Measurements from ENCODE around the gene AIM2.

Gene AIM2

GRCh38 chr1:159015440-159015909 lies 61.1 kb downstream of the AIM2 start:
- no peak for DNase-seq (ENCODE audit: low read depth)

GRCh38 chr1:159014851-159015250 lies 61.7 kb downstream of the AIM2 start:
- DNase-seq (ENCODE audit: low read depth) = no peak

- no peak for DNase-seq (ENCODE audit: low read depth)
Observed at GRCh38 chr1:159014003-159014571, 62.5 kb downstream of the AIM2 start.

- no peak for DNase-seq (ENCODE audit: low read depth)
Observed at GRCh38 chr1:159012495-159012894, 64.1 kb downstream of the AIM2 start.
